HEK293 (cell line): Measurements from ENCODE around the gene SLC32A1.

Experiments used
- CTCF ChIA-PET: fragments of 350-600 bp; formaldehyde crosslinking; extraction: SDS; loops from one replicate; lab custom pipeline; 2021; ENCODE audit warnings: antibody characterized with exemption; lab: Yijun Ruan, JAX
- POLR2A ChIA-PET: fragments of 300-600 bp; formaldehyde crosslinking; extraction: SDS; loops from one replicate; lab custom pipeline; 2020; ENCODE audit warnings: antibody characterized with exemption, inconsistent platforms; lab: Yijun Ruan, JAX
- H3K27ac ChIP-seq: fragments of 200-500 bp; sonication (Bioruptor generic); 2 replicates; pipeline ENCODE4 v1.5.1; 2014; ENCODE audit warnings: low read depth, low read length, control low read depth, inconsistent platforms; ENCODE audit errors: extremely low read depth
- H3K36me3 ChIP-seq, 2 experiments: fragments of 200-500 bp in 1 of 2; sonication (Bioruptor generic) in 1 of 2; 1 replicate in 1 of 2; 2 replicates in 1 of 2; pipeline ENCODE4 v1.5.1; 2014 to 2017; ENCODE audit warnings: inconsistent platforms in 2 of 2, low read length in 2 of 2; ENCODE audit not compliant: control insufficient read depth in 2 of 2, insufficient read depth in 1 of 2
- H3K4me1 ChIP-seq: fragments of 200-500 bp; sonication (Bioruptor generic); 2 replicates; pipeline ENCODE4 v1.5.1; 2014; ENCODE audit warnings: mild to moderate bottlenecking, low read length, inconsistent platforms; ENCODE audit not compliant: control insufficient read depth, insufficient read depth
- H3K4me3 ChIP-seq: 2 replicates; pipeline ENCODE4 v1.5.1; 2011; ENCODE audit warnings: low read depth, mild to moderate bottlenecking, control low read depth, low read length, moderate library complexity
- H3K9me3 ChIP-seq: fragments of 200-500 bp; sonication (Bioruptor generic); 2 replicates; pipeline ENCODE4 v1.5.1; 2014; ENCODE audit warnings: low read depth, low read length, inconsistent platforms; ENCODE audit not compliant: control insufficient read depth, insufficient read depth
- BCL11A ChIP-seq: fragments of 450-650 bp; formaldehyde crosslinking; IDR thresholded peaks from 2 replicates; pipeline ENCODE4 v1.5.1; 2016; ENCODE audit warnings: low read depth, missing biosample characterization, missing genetic modification characterization
- HOXC10 ChIP-seq: sonication (generic); formaldehyde crosslinking; IDR thresholded peaks from 2 replicates; pipeline ENCODE4 v1.8.1; 2023; ENCODE audit warnings: mild to moderate bottlenecking, missing genetic modification reagents
- KLF1 ChIP-seq: fragments of 450-650 bp; formaldehyde crosslinking; IDR thresholded peaks from 2 replicates; pipeline ENCODE4 v1.5.1; 2016; ENCODE audit warnings: missing biosample characterization, missing genetic modification characterization
- MYNN ChIP-seq: fragments of 450-650 bp; formaldehyde crosslinking; IDR thresholded peaks from 2 replicates; pipeline ENCODE4 v1.5.1; 2016; ENCODE audit warnings: missing biosample characterization, missing genetic modification characterization, borderline replicate concordance
- WT1 ChIP-seq: fragments of 450-650 bp; formaldehyde crosslinking; IDR thresholded peaks from 2 replicates; pipeline ENCODE4 v1.5.1; 2016; ENCODE audit warnings: missing biosample characterization, missing genetic modification characterization
- ZBTB10 ChIP-seq: fragments of 450-650 bp; formaldehyde crosslinking; IDR thresholded peaks from 2 replicates; pipeline ENCODE4 v1.5.1; 2016; ENCODE audit warnings: missing biosample characterization, missing genetic modification characterization
- ZBTB48 ChIP-seq: fragments of 450-650 bp; formaldehyde crosslinking; IDR thresholded peaks from 2 replicates; pipeline ENCODE4 v1.5.1; 2016; ENCODE audit warnings: missing biosample characterization, missing genetic modification characterization
- ZIC2 ChIP-seq: fragments of 450-650 bp; formaldehyde crosslinking; IDR thresholded peaks from 2 replicates; pipeline ENCODE4 v1.5.1; 2016; ENCODE audit warnings: missing biosample characterization, missing genetic modification characterization
- ZNF10 ChIP-seq: fragments of 450-650 bp; formaldehyde crosslinking; IDR thresholded peaks from 2 replicates; pipeline ENCODE4 v1.5.1; 2017; ENCODE audit warnings: missing biosample characterization, missing genetic modification characterization
- ZNF214 ChIP-seq: fragments of 450-650 bp; formaldehyde crosslinking; IDR thresholded peaks from 2 replicates; pipeline ENCODE4 v1.5.1; 2017; ENCODE audit warnings: missing biosample characterization, mild to moderate bottlenecking, missing genetic modification characterization, borderline replicate concordance
- ZNF350 ChIP-seq: fragments of 450-650 bp; formaldehyde crosslinking; IDR thresholded peaks from 2 replicates; pipeline ENCODE4 v1.5.0; 2017; ENCODE audit warnings: missing biosample characterization, mild to moderate bottlenecking, missing genetic modification characterization
- ZNF404 ChIP-seq: fragments of 450-650 bp; formaldehyde crosslinking; IDR thresholded peaks from 2 replicates; pipeline ENCODE4 v1.5.1; 2017; ENCODE audit warnings: missing biosample characterization, missing genetic modification characterization
- ZNF600 ChIP-seq: fragments of 450-650 bp; formaldehyde crosslinking; IDR thresholded peaks from 2 replicates; pipeline ENCODE4 v1.5.1; 2016; ENCODE audit warnings: missing biosample characterization, missing genetic modification characterization
- ZNF76 ChIP-seq: fragments of 450-650 bp; formaldehyde crosslinking; IDR thresholded peaks from 2 replicates; pipeline ENCODE4; 2016; ENCODE audit warnings: low read depth, missing biosample characterization, missing genetic modification characterization, borderline replicate concordance
- ZNF843 ChIP-seq: fragments of 450-650 bp; formaldehyde crosslinking; IDR thresholded peaks from 2 replicates; pipeline ENCODE4 v1.5.1; 2016; ENCODE audit warnings: missing biosample characterization, missing genetic modification characterization
- ZSCAN30 ChIP-seq: fragments of 450-650 bp; IDR thresholded peaks from 2 replicates; pipeline ENCODE4 v1.5.1; 2018; ENCODE audit warnings: missing biosample characterization, mild to moderate bottlenecking, missing genetic modification characterization, moderate library complexity
- TF ChIP-seq, protein P1 (sequence below): fragments of 450-650 bp; formaldehyde crosslinking; IDR thresholded peaks from 2 replicates; pipeline ENCODE4 v1.5.1; 2016; ENCODE audit warnings: missing biosample characterization, missing genetic modification characterization, borderline replicate concordance
- TF ChIP-seq, protein P2 (sequence below): fragments of 450-650 bp; formaldehyde crosslinking; IDR thresholded peaks from 2 replicates; pipeline ENCODE4 v1.5.1; 2016; ENCODE audit warnings: missing biosample characterization, missing genetic modification characterization
- TF ChIP-seq, protein P3 (sequence below): fragments of 450-650 bp; formaldehyde crosslinking; conservative IDR thresholded peaks from 2 replicates; pipeline ENCODE4 v1.5.1; 2016; ENCODE audit warnings: low read depth, missing biosample characterization, missing genetic modification characterization

Gene SLC32A1

DNA sequence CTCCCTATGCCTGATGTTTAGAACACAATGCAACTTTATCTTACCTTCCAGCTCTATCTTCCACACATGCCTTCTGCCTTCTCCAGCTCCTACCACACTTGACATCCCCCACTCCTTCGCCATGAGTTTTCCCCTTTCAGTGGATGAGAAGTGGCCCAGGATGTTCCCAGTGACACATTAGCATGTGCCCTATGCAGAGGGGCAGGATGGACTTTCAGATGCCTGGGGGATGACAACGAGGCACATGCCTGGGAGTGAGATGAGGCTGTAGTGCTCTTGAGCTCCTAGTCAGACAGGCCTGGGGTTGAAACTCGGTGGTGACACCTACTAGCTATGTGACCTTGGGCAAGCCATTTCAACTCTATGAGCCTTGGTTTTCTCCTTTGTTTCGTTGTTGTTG is 20.1 kb upstream of the SLC32A1 start (continued):
- TF ChIP-seq ZNF76 (tag by site-specific recombination) (no peak), ZNF600 (tag by site-specific recombination) (no peak), BCL11A (tag by site-specific recombination) (no peak)
- TF ChIP-seq, protein P1, sequence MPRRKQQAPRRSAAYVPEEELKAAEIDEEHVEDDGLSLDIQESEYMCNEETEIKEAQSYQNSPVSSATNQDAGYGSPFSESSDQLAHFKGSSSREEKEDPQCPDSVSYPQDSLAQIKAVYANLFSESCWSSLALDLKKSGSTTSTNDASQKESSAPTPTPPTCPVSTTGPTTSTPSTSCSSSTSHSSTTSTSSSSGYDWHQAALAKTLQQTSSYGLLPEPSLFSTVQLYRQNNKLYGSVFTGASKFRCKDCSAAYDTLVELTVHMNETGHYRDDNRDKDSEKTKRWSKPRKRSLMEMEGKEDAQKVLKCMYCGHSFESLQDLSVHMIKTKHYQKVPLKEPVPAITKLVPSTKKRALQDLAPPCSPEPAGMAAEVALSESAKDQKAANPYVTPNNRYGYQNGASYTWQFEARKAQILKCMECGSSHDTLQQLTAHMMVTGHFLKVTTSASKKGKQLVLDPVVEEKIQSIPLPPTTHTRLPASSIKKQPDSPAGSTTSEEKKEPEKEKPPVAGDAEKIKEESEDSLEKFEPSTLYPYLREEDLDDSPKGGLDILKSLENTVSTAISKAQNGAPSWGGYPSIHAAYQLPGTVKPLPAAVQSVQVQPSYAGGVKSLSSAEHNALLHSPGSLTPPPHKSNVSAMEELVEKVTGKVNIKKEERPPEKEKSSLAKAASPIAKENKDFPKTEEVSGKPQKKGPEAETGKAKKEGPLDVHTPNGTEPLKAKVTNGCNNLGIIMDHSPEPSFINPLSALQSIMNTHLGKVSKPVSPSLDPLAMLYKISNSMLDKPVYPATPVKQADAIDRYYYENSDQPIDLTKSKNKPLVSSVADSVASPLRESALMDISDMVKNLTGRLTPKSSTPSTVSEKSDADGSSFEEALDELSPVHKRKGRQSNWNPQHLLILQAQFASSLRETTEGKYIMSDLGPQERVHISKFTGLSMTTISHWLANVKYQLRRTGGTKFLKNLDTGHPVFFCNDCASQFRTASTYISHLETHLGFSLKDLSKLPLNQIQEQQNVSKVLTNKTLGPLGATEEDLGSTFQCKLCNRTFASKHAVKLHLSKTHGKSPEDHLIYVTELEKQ (tag by site-specific recombination): no peak

GRCh38 chr20:38706509-38706908 is 17.8 kb upstream of the SLC32A1 start:
- no peaks in the 10 kb centered on the region for H3K36me3 ChIP-seq
- peak; percentile 83 for TF ChIP-seq ZIC2 (tag by site-specific recombination)
- TF ChIP-seq, protein P2, sequence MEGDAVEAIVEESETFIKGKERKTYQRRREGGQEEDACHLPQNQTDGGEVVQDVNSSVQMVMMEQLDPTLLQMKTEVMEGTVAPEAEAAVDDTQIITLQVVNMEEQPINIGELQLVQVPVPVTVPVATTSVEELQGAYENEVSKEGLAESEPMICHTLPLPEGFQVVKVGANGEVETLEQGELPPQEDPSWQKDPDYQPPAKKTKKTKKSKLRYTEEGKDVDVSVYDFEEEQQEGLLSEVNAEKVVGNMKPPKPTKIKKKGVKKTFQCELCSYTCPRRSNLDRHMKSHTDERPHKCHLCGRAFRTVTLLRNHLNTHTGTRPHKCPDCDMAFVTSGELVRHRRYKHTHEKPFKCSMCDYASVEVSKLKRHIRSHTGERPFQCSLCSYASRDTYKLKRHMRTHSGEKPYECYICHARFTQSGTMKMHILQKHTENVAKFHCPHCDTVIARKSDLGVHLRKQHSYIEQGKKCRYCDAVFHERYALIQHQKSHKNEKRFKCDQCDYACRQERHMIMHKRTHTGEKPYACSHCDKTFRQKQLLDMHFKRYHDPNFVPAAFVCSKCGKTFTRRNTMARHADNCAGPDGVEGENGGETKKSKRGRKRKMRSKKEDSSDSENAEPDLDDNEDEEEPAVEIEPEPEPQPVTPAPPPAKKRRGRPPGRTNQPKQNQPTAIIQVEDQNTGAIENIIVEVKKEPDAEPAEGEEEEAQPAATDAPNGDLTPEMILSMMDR (tag by site-specific recombination): no peak
- no peak for TF ChIP-seq MYNN (tag by site-specific recombination)
- no peak for TF ChIP-seq ZNF843 (tag by site-specific recombination)
- no peak for TF ChIP-seq KLF1
- TF ChIP-seq, protein P3, sequence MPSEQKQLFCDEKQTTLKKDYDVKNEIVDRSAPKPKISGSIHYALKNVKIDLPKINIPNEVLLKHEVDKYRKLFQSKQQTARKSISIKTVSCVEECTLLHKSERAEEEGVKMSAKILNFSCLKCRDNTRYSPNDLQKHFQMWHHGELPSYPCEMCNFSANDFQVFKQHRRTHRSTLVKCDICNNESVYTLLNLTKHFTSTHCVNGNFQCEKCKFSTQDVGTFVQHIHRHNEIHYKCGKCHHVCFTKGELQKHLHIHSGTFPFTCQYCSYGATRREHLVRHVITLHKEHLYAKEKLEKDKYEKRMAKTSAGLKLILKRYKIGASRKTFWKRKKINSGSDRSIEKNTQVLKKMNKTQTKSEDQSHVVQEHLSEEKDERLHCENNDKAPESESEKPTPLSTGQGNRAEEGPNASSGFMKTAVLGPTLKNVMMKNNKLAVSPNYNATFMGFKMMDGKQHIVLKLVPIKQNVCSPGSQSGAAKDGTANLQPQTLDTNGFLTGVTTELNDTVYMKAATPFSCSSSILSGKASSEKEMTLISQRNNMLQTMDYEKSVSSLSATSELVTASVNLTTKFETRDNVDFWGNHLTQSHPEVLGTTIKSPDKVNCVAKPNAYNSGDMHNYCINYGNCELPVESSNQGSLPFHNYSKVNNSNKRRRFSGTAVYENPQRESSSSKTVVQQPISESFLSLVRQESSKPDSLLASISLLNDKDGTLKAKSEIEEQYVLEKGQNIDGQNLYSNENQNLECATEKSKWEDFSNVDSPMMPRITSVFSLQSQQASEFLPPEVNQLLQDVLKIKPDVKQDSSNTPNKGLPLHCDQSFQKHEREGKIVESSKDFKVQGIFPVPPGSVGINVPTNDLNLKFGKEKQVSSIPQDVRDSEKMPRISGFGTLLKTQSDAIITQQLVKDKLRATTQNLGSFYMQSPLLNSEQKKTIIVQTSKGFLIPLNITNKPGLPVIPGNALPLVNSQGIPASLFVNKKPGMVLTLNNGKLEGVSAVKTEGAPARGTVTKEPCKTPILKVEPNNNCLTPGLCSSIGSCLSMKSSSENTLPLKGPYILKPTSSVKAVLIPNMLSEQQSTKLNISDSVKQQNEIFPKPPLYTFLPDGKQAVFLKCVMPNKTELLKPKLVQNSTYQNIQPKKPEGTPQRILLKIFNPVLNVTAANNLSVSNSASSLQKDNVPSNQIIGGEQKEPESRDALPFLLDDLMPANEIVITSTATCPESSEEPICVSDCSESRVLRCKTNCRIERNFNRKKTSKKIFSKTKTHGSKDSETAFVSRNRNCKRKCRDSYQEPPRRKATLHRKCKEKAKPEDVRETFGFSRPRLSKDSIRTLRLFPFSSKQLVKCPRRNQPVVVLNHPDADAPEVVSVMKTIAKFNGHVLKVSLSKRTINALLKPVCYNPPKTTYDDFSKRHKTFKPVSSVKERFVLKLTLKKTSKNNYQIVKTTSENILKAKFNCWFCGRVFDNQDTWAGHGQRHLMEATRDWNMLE (tag by site-specific recombination): no peak
- TF ChIP-seq WT1 (tag by site-specific recombination): peak; percentile 97
- TF ChIP-seq, all 188 proteins: peak for 2
- Histone ChIP-seq H3K4me1 (no peaks in the 10 kb centered on the region), H3K27ac (no peak overlapping the region), H3K4me3 (no peak overlapping the region), H3K9me3 (no peaks in the 10 kb centered on the region)
- ChIA-PET POLR2A (no interaction called here), CTCF (no interaction called here)

- Histone ChIP-seq H3K4me3 (no peak overlapping the region), H3K27ac (no peak overlapping the region), H3K9me3 (no peaks in the 10 kb centered on the region), H3K4me1 (no peaks in the 10 kb centered on the region), H3K36me3 (no peaks in the 10 kb centered on the region)
- ChIA-PET CTCF (interaction anchor here (1.3 kb wide), 1 partner anchor 65 kb away, joined by 6 read pairs; no protein-coding TSS in a partner anchor), POLR2A (no interaction called here)
- TF ChIP-seq ZNF10 (tag by site-specific recombination) (no peak), ZNF404 (tag by site-specific recombination) (no peak), HOXC10 (CRISPR knock-in tag) (no peak), ZBTB48 (no peak), ZSCAN30 (tag by site-specific recombination) (no peak), ZNF843 (tag by site-specific recombination) (no peak), ZNF214 (no peak), ZNF350 (tag by site-specific recombination) (no peak), ZBTB10 (tag by site-specific recombination) (no peak)
Measured at GRCh38 chr20:38714308-38714707, 10.0 kb upstream of the SLC32A1 start.
